GM12872 (cell line): ENCODE measurements around the gene CCDC91.

ENCODE experiments used
- CTCF ChIP-seq: IDR thresholded peaks from 3 replicates; pipeline ENCODE4 v1.5.1; 2011; ENCODE audit warnings: low read depth, mild to moderate bottlenecking, low read length, moderate library complexity; ENCODE audit not compliant: insufficient read depth

CCDC91 gene

GRCh38 chr12:28535216-28535615 lies 345.0 kb downstream of the CCDC91 start:
- TF ChIP-seq CTCF, result no peak

DNA sequence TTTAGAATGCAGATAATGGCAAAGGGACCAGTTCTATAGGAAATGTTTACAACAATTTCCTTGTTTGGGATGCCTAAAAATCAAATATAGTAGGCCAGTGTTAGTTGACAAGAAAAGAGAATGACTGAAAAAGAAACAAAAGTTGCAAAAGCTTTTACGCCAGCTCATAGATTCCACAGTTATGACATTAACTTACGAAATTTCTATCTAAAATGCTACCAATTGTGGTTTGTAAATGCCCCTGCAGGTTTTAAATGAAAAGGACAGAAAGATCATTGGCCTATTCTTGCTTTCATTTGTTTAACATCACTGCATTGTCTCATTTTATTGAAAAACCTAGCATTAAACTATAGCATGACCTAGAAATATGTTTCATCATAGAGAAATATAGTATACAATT lies 345.8 kb downstream of the CCDC91 start:
- TF ChIP-seq CTCF, result no peak

GRCh38 chr12:28537474-28537873 lies 347.2 kb downstream of the CCDC91 start:
- TF ChIP-seq CTCF, result no peak

GRCh38 chr12:28539691-28540323 lies 349.6 kb downstream of the CCDC91 start:
- no peak for TF ChIP-seq CTCF

DNA sequence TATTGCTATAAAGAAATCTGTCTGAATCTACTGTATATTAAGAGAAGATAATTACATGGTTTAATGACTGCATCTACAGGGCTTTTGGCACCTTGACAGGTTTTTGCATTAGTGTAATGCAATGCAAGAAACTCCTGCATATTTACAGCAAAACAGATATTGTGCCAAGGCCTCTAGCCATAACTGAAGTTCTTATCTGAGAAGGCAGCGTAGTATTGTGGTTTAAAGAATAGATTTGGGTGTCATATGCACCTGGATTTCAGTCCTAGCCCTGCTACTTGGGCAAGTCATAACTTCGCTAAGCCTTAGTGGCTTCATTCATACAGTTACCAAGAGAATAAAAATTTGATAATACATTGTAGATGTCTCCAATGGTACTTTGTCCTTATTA lies 350.1 kb downstream of the CCDC91 start:
- TF ChIP-seq CTCF, result no peak

GRCh38 chr12:28543021-28543890 lies 353.0 kb downstream of the CCDC91 start:
- no peak for TF ChIP-seq CTCF

DNA sequence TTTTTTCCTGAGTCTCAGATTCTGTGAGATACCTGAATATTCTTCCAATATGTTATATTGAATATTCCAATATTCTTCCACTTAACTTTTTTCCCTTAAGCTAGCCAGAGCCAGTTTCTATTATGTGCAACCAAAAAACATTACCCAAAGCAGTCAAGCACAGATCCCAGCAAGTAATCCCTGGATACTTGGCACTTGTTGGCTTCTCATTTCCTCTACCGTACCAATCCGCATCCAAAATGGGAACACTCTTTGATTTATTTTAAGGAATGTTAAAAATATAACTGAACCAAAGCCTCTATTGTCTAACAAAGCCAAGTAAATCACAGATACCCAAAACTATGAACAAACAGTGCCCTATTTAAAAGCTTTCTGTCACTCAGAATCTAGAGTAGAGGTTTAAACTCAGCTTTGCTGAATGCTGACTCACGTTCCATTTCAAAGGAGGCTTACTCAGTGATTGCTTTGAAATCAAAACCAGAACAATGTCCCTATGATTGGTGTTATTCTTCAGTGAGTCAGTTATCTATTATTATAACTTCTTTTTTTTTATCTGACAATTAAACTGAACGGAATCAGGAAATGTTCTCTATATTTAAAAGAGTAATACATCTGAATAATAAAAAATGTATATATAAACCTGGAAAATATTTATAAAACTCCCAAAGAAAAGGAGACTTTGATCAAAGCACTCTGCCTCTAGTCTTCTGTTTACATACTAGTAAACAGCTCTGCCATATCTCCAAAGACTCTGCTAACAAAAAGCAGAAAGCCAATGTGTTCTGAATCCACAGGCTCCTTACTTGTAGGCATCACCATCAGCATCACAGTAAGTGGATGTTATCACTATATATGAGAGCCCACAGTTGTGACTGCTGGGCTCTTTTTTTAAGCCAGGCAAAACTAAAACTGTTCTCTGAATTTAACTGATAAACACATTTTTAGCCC lies 360.8 kb downstream of the CCDC91 start:
- TF ChIP-seq CTCF, result no peak
